Adrenal gland (tissue), 5 donors: Measurements from ENCODE around the gene IL1RAPL2.

Experiments used
- POLR2A ChIP-seq, 2 donors: fragments of 450-650 bp; IDR thresholded peaks; one replicate each; pipeline ENCODE4 v1.6.1; 2017; ENCODE audit warnings: antibody characterized with exemption in 2 of 2, mild to moderate bottlenecking in 2 of 2, moderate library complexity in 1 of 2
- TF ChIP-seq, protein P1 (sequence below), 6 experiments: fragments of 450-650 bp in 4 of 6; fragments of 200-600 bp in 2 of 6; sonication (generic) in 1 of 6; IDR thresholded peaks; 1 replicate in 5 of 6; 2 replicates in 1 of 6; pipeline versions ENCODE4 v1.5.1 to v1.8.0; 2016 to 2021; ENCODE audit warnings: antibody characterized with exemption in 6 of 6, mild to moderate bottlenecking in 2 of 6, moderate library complexity in 1 of 6
- donor health status: DM: no; HTN: no; CAD: no.

DNA sequence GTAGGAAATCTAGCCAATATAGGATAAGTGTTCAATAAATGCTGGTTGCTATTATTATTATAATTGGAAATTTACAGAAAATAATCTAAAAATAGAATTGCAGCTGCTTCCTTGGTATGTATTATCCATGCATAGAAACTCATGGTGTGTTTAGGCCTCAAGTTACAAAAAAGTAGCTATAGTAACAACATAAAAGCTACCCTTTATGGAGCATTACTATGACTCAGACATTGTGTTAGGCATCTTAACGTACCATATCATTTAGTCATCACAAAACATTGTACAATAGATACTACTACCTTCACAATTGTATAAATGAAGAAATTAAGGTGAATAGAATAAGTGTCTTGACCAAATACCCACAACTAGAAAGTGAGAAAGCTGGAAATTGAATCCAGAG lies 1129.5 kb downstream of the IL1RAPL2 start:
- TF ChIP-seq, protein P1, sequence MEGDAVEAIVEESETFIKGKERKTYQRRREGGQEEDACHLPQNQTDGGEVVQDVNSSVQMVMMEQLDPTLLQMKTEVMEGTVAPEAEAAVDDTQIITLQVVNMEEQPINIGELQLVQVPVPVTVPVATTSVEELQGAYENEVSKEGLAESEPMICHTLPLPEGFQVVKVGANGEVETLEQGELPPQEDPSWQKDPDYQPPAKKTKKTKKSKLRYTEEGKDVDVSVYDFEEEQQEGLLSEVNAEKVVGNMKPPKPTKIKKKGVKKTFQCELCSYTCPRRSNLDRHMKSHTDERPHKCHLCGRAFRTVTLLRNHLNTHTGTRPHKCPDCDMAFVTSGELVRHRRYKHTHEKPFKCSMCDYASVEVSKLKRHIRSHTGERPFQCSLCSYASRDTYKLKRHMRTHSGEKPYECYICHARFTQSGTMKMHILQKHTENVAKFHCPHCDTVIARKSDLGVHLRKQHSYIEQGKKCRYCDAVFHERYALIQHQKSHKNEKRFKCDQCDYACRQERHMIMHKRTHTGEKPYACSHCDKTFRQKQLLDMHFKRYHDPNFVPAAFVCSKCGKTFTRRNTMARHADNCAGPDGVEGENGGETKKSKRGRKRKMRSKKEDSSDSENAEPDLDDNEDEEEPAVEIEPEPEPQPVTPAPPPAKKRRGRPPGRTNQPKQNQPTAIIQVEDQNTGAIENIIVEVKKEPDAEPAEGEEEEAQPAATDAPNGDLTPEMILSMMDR (IDR thresholded peaks at IDR 0.05), result no peak
- TF ChIP-seq POLR2A (IDR thresholded peaks at IDR 0.05), result no peak
